Measurements from ENCODE around the gene CHRM1. TPM values are rescaled to one million over a fixed set of nuclear protein-coding genes. Genes with fewer than 3 reads are reported as not detected.
A peak's percentile ranks its signal among the peaks of the same experiment; 100 is the strongest.

The CHRM1 gene
- total RNA-seq, 2 donors from 2014 or later: not detected

- no peak for DNase-seq
- Mint-ChIP-seq H3K4me3 (no peak overlapping the region), H3K4me1 (peaks cover 12% of the 10 kb centered on the region)
Observed at GRCh38 chr11:62908468-62909072, 12.6 kb downstream of the CHRM1 start.

GRCh38 chr11:62905927-62906531 is 15.1 kb downstream of the CHRM1 start:
- Mint-ChIP-seq H3K27ac (no peak overlapping the region), H3K4me3 (no peak overlapping the region)

More at GRCh38 chr11:62908468-62909072, 12.6 kb downstream of the CHRM1 start:
- ATAC-seq: no peak
- H3K36me3 Mint-ChIP-seq (ENCODE audit: low read depth): peaks cover 5% of the 10 kb centered on the region
- peaks cover 40% of the 10 kb centered on the region for H3K27me3 Mint-ChIP-seq
- no peak overlapping the region for H3K27ac Mint-ChIP-seq
- H3K9me3 ChIP-seq (ENCODE audit: control insufficient read depth, low read length, poor library complexity, severe bottlenecking): no peaks in the 10 kb centered on the region

DNA sequence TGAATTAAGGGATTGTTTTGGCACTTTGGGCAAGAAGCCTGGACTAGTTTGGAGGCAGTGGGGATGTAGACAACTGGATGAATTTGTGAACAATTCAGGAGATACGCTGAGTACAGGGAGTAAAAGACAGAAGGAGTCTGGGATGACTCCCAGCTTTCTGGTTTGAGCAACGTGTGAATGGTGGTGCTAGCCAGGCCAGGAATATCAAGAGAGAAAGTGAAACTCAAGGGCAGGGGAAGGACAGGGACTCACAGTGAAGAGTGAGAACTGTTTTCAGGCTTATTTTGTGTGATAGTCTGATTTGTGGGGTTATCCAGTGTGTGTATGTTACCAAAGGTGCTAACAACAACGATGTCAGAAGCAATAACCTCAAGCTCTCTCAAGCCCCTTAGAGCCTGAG is 15.9 kb downstream of the CHRM1 start:
- Mint-ChIP-seq H3K27ac (no peak overlapping the region), H3K4me3 (no peak overlapping the region)
- no peak for DNase-seq

More at GRCh38 chr11:62905927-62906531, 15.1 kb downstream of the CHRM1 start:
- Mint-ChIP-seq H3K27me3 (peaks cover 29% of the 10 kb centered on the region), H3K4me1 (peaks cover 16% of the 10 kb centered on the region), H3K36me3 (ENCODE audit: low read depth) (no peaks in the 10 kb centered on the region)
- ATAC-seq (peak; percentile 82), DNase-seq (peak; percentile 62 to 72 (median 64))
- H3K9me3 ChIP-seq (ENCODE audit: control insufficient read depth, low read length, poor library complexity, severe bottlenecking): no peaks in the 10 kb centered on the region

DNA sequence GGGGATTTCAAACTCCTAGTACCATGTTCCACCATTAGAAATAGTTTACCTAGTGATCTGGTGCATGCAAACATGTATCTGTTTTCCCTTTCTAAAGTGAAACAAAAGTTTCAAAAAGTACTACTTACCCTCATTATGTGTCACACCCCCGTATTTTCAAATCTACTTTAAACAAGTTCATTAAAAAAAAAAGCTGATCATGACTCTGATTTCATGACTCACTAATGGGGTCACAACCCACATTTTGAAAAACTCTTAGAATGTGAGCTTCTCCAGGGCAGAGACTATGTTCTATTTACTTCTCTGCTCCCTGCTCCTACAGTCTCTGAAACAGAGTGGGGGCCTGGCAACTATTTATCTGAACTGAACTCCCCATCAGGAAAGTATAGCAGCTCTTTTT is 18.2 kb downstream of the CHRM1 start:
- H3K36me3 Mint-ChIP-seq (ENCODE audit: low read depth): no peaks in the 10 kb centered on the region
- H3K27ac Mint-ChIP-seq: no peak overlapping the region
- ATAC-seq (no peak), DNase-seq (no peak)
- H3K4me1 Mint-ChIP-seq: peaks cover 20% of the 10 kb centered on the region
- H3K27me3 Mint-ChIP-seq: peaks cover 23% of the 10 kb centered on the region
- no peaks in the 10 kb centered on the region for H3K9me3 ChIP-seq (ENCODE audit: control insufficient read depth, low read length, poor library complexity, severe bottlenecking)
- no peak overlapping the region for H3K4me3 Mint-ChIP-seq

More for the DNA sequence above, 15.9 kb downstream of the CHRM1 start:
- ATAC-seq: no peak
- Mint-ChIP-seq H3K4me1 (peaks cover 18% of the 10 kb centered on the region), H3K36me3 (ENCODE audit: low read depth) (no peaks in the 10 kb centered on the region), H3K27me3 (peaks cover 27% of the 10 kb centered on the region)
- no peaks in the 10 kb centered on the region for H3K9me3 ChIP-seq (ENCODE audit: control insufficient read depth, low read length, poor library complexity, severe bottlenecking)

GRCh38 chr11:62898027-62898426 is 23.1 kb downstream of the CHRM1 start:
- H3K36me3 Mint-ChIP-seq (ENCODE audit: low read depth): peaks cover 2% of the 10 kb centered on the region
- no peaks in the 10 kb centered on the region for H3K9me3 ChIP-seq (ENCODE audit: control insufficient read depth, low read length, poor library complexity, severe bottlenecking)
- no peak overlapping the region for H3K4me3 Mint-ChIP-seq
- ATAC-seq: no peak
- H3K27me3 Mint-ChIP-seq: peaks cover 17% of the 10 kb centered on the region
- H3K4me1 Mint-ChIP-seq: peaks cover 18% of the 10 kb centered on the region
- DNase-seq: no peak
- H3K27ac Mint-ChIP-seq: no peak overlapping the region

GRCh38 chr11:62897311-62897710 is 23.9 kb downstream of the CHRM1 start:
- peaks cover 2% of the 10 kb centered on the region for H3K36me3 Mint-ChIP-seq (ENCODE audit: low read depth)
- H3K27me3 Mint-ChIP-seq: peaks cover 15% of the 10 kb centered on the region
- peaks cover 13% of the 10 kb centered on the region for H3K4me1 Mint-ChIP-seq
- no peak for DNase-seq
- ATAC-seq: no peak
- no peak overlapping the region for H3K27ac Mint-ChIP-seq
- no peaks in the 10 kb centered on the region for H3K9me3 ChIP-seq (ENCODE audit: control insufficient read depth, low read length, poor library complexity, severe bottlenecking)
- H3K4me3 Mint-ChIP-seq: no peak overlapping the region

DNA sequence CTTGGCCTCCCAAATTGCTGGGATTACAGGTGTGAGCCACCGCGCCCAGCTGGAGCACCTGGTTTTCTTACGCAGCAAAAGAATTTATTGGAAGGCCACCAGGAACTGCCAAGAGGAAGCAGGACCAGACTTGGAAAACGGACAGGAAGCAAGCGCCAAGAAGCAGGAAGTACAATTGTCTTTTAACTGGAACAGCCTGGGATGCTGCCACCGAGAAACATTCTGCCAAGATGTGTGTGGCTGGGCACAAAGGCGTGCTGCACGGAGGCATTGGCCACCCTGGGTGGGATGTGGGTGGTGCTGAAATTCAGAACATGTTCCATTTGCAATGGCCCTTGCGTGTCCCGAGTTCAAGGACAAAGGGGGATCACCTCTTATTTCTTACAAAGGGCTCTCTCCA is 25.1 kb downstream of the CHRM1 start:
- no peaks in the 10 kb centered on the region for H3K9me3 ChIP-seq (ENCODE audit: control insufficient read depth, low read length, poor library complexity, severe bottlenecking)
- peaks cover 12% of the 10 kb centered on the region for H3K27me3 Mint-ChIP-seq
- DNase-seq (no peak), ATAC-seq (no peak)
- H3K4me1 Mint-ChIP-seq: peaks cover 9% of the 10 kb centered on the region
- no peak overlapping the region for H3K27ac Mint-ChIP-seq
- H3K36me3 Mint-ChIP-seq (ENCODE audit: low read depth): peaks cover 2% of the 10 kb centered on the region
- H3K4me3 Mint-ChIP-seq: no peak overlapping the region

- H3K27ac Mint-ChIP-seq: no peak overlapping the region
Observed at GRCh38 chr11:62895501-62895900, 25.7 kb downstream of the CHRM1 start.

GRCh38 chr11:62892077-62892922 is 28.9 kb downstream of the CHRM1 start:
- Mint-ChIP-seq H3K4me3 (no peak overlapping the region), H3K36me3 (ENCODE audit: low read depth) (peaks cover 5% of the 10 kb centered on the region), H3K27ac (no peak overlapping the region), H3K4me1 (peaks cover 15% of the 10 kb centered on the region), H3K27me3 (peaks cover 3% of the 10 kb centered on the region)
- ATAC-seq (no peak), DNase-seq (no peak)
- no peaks in the 10 kb centered on the region for H3K9me3 ChIP-seq (ENCODE audit: control insufficient read depth, low read length, poor library complexity, severe bottlenecking)

More at GRCh38 chr11:62895501-62895900, 25.7 kb downstream of the CHRM1 start:
- H3K36me3 Mint-ChIP-seq (ENCODE audit: low read depth): peaks cover 2% of the 10 kb centered on the region
- no peaks in the 10 kb centered on the region for H3K9me3 ChIP-seq (ENCODE audit: control insufficient read depth, low read length, poor library complexity, severe bottlenecking)
- no peak for ATAC-seq
- H3K4me1 Mint-ChIP-seq: peaks cover 9% of the 10 kb centered on the region
- no peak for DNase-seq
- no peak overlapping the region for H3K4me3 Mint-ChIP-seq
- H3K27me3 Mint-ChIP-seq: peaks cover 12% of the 10 kb centered on the region

GRCh38 chr11:62889484-62890437 is 31.4 kb downstream of the CHRM1 start:
- ATAC-seq (peak; percentile 15), DNase-seq (no peak)
- H3K4me1 Mint-ChIP-seq: peaks cover 18% of the 10 kb centered on the region
- H3K27ac Mint-ChIP-seq: peak overlapping the region; percentile 47
- peaks cover 5% of the 10 kb centered on the region for H3K36me3 Mint-ChIP-seq (ENCODE audit: low read depth)
- peak overlapping the region; percentile 67 for H3K4me3 Mint-ChIP-seq
- H3K9me3 ChIP-seq (ENCODE audit: control insufficient read depth, low read length, poor library complexity, severe bottlenecking): no peaks in the 10 kb centered on the region
- H3K27me3 Mint-ChIP-seq: no peaks in the 10 kb centered on the region

DNA sequence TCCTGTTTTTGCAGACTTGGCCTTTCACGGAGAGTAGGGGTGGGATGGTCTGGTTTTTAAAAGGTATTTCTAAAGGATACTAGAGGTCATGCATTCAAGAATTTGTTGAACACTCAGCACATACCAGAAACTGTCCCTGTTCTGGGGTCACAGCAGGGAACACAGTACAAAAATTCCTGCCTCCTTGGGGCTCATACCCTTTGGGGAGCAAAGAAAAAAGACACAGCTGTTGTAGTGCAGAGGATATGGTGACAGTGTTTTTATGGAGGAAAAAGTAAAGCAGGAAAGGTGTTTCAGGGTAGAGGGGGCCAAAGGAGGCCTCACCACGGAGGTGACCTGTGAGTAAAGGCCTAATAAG is 32.1 kb downstream of the CHRM1 start:
- no peak for ATAC-seq
- peaks cover 20% of the 10 kb centered on the region for H3K4me1 Mint-ChIP-seq
- no peaks in the 10 kb centered on the region for H3K9me3 ChIP-seq (ENCODE audit: control insufficient read depth, low read length, poor library complexity, severe bottlenecking)
- no peak for DNase-seq
- H3K4me3 Mint-ChIP-seq: peak overlapping the region; percentile 67
- no peaks in the 10 kb centered on the region for H3K27me3 Mint-ChIP-seq
- peak overlapping the region; percentile 49 for H3K27ac Mint-ChIP-seq
- H3K36me3 Mint-ChIP-seq (ENCODE audit: low read depth): peaks cover 6% of the 10 kb centered on the region

DNA sequence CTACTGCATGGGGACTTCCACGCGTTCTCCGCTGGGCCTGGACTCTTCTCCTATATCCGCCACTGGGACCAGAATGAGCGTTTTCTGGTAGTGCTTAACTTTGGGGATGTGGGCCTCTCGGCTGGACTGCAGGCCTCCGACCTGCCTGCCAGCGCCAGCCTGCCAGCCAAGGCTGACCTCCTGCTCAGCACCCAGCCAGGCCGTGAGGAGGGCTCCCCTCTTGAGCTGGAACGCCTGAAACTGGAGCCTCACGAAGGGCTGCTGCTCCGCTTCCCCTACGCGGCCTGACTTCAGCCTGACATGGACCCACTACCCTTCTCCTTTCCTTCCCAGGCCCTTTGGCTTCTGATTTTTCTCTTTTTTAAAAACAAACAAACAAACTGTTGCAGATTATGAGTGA is 32.8 kb downstream of the CHRM1 start:
- Mint-ChIP-seq H3K4me1 (peaks cover 26% of the 10 kb centered on the region), H3K27ac (peak overlapping the region; percentile 49), H3K27me3 (no peaks in the 10 kb centered on the region), H3K4me3 (no peak overlapping the region), H3K36me3 (ENCODE audit: low read depth) (peaks cover 9% of the 10 kb centered on the region)
- ATAC-seq (no peak), DNase-seq (no peak)
- no peaks in the 10 kb centered on the region for H3K9me3 ChIP-seq (ENCODE audit: control insufficient read depth, low read length, poor library complexity, severe bottlenecking)
